B cell (primary cell): ENCODE results near the gene GPR27.

Experiments used
- EZH2 ChIP-seq: IDR thresholded peaks from 2 replicates; pipeline ENCODE4 v1.6.1; 2012; ENCODE audit warnings: borderline replicate concordance, low read depth, mild to moderate bottlenecking, moderate library complexity, low read length; ENCODE audit not compliant: insufficient read depth, poor library complexity, severe bottlenecking
- TF ChIP-seq, protein P1 (sequence below): fragments of 200-600 bp; IDR thresholded peaks from one replicate; pipeline ENCODE4 v1.8.0; 2022; ENCODE audit warnings: antibody characterized with exemption, mild to moderate bottlenecking

DNA sequence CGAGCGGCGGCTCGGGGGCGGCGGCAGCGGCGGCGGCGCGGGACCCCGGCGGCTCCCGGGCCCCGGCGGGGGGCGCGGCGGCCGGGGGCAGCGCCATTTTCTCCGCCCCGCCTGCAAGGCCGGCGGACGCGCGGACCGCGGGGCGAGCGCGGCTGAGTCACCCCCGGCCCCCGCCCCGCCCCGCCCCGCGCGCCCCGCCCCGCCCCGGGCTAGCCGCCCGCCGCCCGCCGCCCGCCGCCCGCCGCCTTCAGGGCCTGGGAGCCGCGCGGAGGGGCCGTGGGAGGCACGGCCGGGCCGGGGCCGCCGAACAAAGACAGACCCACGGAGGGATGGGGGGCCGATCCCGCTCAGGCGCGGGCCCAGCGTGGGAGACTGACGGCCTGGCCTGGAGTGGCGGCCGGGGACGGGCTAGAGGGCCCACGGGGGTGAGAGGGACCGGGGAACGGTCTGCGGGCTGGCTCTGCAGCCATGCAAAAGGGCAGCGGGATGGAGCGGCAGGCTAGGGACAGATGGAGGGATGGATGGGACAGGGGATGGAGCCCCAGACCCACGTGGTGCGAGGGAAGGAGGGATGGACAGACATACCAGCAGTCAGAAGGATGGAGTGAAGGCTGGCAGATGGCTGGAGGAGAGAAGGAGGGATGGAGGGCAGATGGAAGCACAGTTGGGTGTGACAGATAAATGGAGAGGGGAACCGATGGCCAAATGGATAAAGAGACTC lies 28.2 kb upstream of the GPR27 start, which contains the start of gene EIF4E3:
- TF ChIP-seq, protein P1, sequence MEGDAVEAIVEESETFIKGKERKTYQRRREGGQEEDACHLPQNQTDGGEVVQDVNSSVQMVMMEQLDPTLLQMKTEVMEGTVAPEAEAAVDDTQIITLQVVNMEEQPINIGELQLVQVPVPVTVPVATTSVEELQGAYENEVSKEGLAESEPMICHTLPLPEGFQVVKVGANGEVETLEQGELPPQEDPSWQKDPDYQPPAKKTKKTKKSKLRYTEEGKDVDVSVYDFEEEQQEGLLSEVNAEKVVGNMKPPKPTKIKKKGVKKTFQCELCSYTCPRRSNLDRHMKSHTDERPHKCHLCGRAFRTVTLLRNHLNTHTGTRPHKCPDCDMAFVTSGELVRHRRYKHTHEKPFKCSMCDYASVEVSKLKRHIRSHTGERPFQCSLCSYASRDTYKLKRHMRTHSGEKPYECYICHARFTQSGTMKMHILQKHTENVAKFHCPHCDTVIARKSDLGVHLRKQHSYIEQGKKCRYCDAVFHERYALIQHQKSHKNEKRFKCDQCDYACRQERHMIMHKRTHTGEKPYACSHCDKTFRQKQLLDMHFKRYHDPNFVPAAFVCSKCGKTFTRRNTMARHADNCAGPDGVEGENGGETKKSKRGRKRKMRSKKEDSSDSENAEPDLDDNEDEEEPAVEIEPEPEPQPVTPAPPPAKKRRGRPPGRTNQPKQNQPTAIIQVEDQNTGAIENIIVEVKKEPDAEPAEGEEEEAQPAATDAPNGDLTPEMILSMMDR = no peak
- no peak for TF ChIP-seq EZH2
